Endothelial cell of umbilical vein (primary cell): ENCODE measurements around the gene CPNE5. TPM values are rescaled to one million over a fixed set of nuclear protein-coding genes. Genes with fewer than 3 reads are reported as not detected.

Experiments
- BruUV-seq: library from RNA; stranded (reverse); fragments of 400-500 nt; replicated peaks from 2 replicates; lab custom pipeline; 2021; lab: Mats Ljungman, UMichigan
- CTCF ChIA-PET: fragments of 300-600, 350-600 bp; sonication (Branson Sonifier 250); formaldehyde crosslinking; loops from one replicate; lab custom pipeline; 2021; ENCODE audit warnings: antibody characterized with exemption, inconsistent platforms; lab: Charles Lee
- POLR2A ChIA-PET: fragments of 300-600, 350-600 bp; sonication (Branson Sonifier 250); formaldehyde crosslinking; loops from one replicate; lab custom pipeline; 2021; ENCODE audit warnings: antibody characterized with exemption, inconsistent platforms; lab: Charles Lee
- DNase-seq: peaks from one replicate; pipeline ENCODE4 v3.0.0-alpha.2; 2011; ENCODE audit warnings: low read depth, low spot score
- FAIRE-seq: peaks from 2 replicates; lab custom pipeline; 2011; peaks lifted over from hg19 to GRCh38; lab: Jason Lieb, UNC
- H2AFZ ChIP-seq: 2 replicates; pipeline ENCODE4 v1.6.0; 2012; ENCODE audit warnings: low read depth, low read length, control low read depth, inconsistent platforms
- H3K27ac ChIP-seq: 2 replicates; pipeline ENCODE4 v1.5.1; 2011; ENCODE audit warnings: low read depth, mild to moderate bottlenecking, control low read depth, low read length, moderate library complexity; ENCODE audit not compliant: insufficient read depth
- H3K27me3 ChIP-seq, 2 experiments: 2 replicates each; pipeline versions ENCODE4 v1.6.0 to v1.6.1; 2011; ENCODE audit warnings: low read length in 2 of 2, mixed read lengths in 1 of 2; ENCODE audit not compliant: control insufficient read depth in 2 of 2, insufficient read depth in 2 of 2
- H3K36me3 ChIP-seq, 2 experiments: 2 replicates in 1 of 2; 3 replicates in 1 of 2; pipeline ENCODE4 v1.5.1; 2011; ENCODE audit warnings: low read length in 2 of 2, mild to moderate bottlenecking in 1 of 2, moderate library complexity in 1 of 2; ENCODE audit not compliant: control insufficient read depth in 2 of 2, insufficient read depth in 2 of 2; ENCODE audit errors: extremely low read depth in 1 of 2
- H3K4me1 ChIP-seq: 3 replicates; pipeline ENCODE4 v1.5.1; 2011; ENCODE audit warnings: mild to moderate bottlenecking, low read length; ENCODE audit not compliant: control insufficient read depth, insufficient read depth; ENCODE audit errors: extremely low read depth
- H3K4me2 ChIP-seq: 2 replicates; pipeline ENCODE4 v1.6.1; 2011; ENCODE audit warnings: low read length, control low read depth, mixed read lengths; ENCODE audit not compliant: insufficient read depth
- H3K4me3 ChIP-seq, 3 experiments: fragments of 200-600 bp in 1 of 3; sonication (generic), shearing (Covaris generic) in 1 of 3; replicated peaks in 1 of 3; 2 replicates each; pipeline ENCODE4 v1.5.1; 2011 to 2016; ENCODE audit warnings: control low read depth in 3 of 3, low read length in 3 of 3, mild to moderate bottlenecking in 2 of 3, inconsistent platforms in 1 of 3, low read depth in 1 of 3, moderate library complexity in 1 of 3; ENCODE audit not compliant: insufficient read depth in 1 of 3
- H3K79me2 ChIP-seq: 2 replicates; pipeline ENCODE4 v1.6.0; 2012; ENCODE audit warnings: low read length, inconsistent platforms; ENCODE audit not compliant: control insufficient read depth, insufficient read depth
- H3K9ac ChIP-seq: replicated peaks from 2 replicates; pipeline ENCODE3; 2011; ENCODE audit warnings: low read length, control low read depth; ENCODE audit not compliant: insufficient read depth; ENCODE audit errors: extremely low read depth
- H3K9me1 ChIP-seq: replicated peaks from 3 replicates; pipeline ENCODE4 v1.6.0; 2011; ENCODE audit warnings: mild to moderate bottlenecking, low read length; ENCODE audit not compliant: control insufficient read depth, insufficient read depth; ENCODE audit errors: extremely low read depth
- H3K9me3 ChIP-seq: replicated peaks from 2 replicates; pipeline ENCODE4 v1.5.1; 2012; ENCODE audit warnings: low read length, inconsistent platforms; ENCODE audit not compliant: control insufficient read depth, insufficient read depth
- H4K20me1 ChIP-seq: replicated peaks from 2 replicates; pipeline ENCODE3; 2011; ENCODE audit warnings: mild to moderate bottlenecking, low read length; ENCODE audit not compliant: control insufficient read depth, insufficient read depth; ENCODE audit errors: extremely low read depth
- JUN ChIP-seq: IDR thresholded peaks from 2 replicates; pipeline ENCODE4 v1.6.1; 2011; ENCODE audit warnings: borderline replicate concordance, low read depth; ENCODE audit not compliant: insufficient read length, insufficient read depth
- MYC ChIP-seq: IDR thresholded peaks from one replicate; pipeline ENCODE4 v1.6.1; 2011; ENCODE audit warnings: mild to moderate bottlenecking, low read depth, low read length
- POLR2A ChIP-seq: IDR thresholded peaks from 2 replicates; pipeline ENCODE4 v1.6.1; 2012; ENCODE audit warnings: low read depth, mild to moderate bottlenecking, control low read depth, low read length
- POLR2AphosphoS5 ChIP-seq: IDR thresholded peaks from 2 replicates; pipeline ENCODE4 v1.6.1; 2012; ENCODE audit warnings: low read depth, mild to moderate bottlenecking, control low read depth, low read length, moderate library complexity; ENCODE audit not compliant: insufficient read depth
- dilution Hi-C: fragments of 300-500 bp; cut with MboI; formaldehyde crosslinking; loops from one replicate; pipeline ENCODE4 v1.15.0; 2019; ENCODE audit warnings: low sequenced_read_pairs; ENCODE audit not compliant: extremely low pct_ligation_motif_present
- intact Hi-C: fragments of 100-400 bp; cut with micrococcal nuclease; formaldehyde crosslinking; loops from one replicate; pipeline ENCODE4 v1.10.0; 2022
- polyA plus RNA-seq, 4 experiments: library from polyadenylated mRNA; depleted of rRNA in 3 of 4; stranded (reverse) in 3 of 4; unstranded in 1 of 4; fragments of >200 nt; gene quantifications; 2 replicates each; pipeline versions ENCODE4 v1.2.1 to v1.2.3, GENCODE V29; 2011 to 2012; ENCODE audit warnings: missing spikeins in 1 of 4
- total RNA-seq: library from RNA; stranded (reverse); gene quantifications from 2 replicates; pipeline ENCODE4 v1.2.3, GENCODE V29; 2021
- TF ChIP-seq, protein P1 (sequence below), 2 donors: IDR thresholded peaks; 1 replicate in 1 of 2; 2 replicates in 1 of 2; pipeline ENCODE4 v1.5.1; 2011; ENCODE audit warnings: low read length in 2 of 2, mild to moderate bottlenecking in 2 of 2, moderate library complexity in 2 of 2, control low read depth in 1 of 2, inconsistent platforms in 1 of 2, low read depth in 1 of 2; ENCODE audit not compliant: insufficient read depth in 1 of 2; ENCODE audit errors: extremely low read depth in 1 of 2

Gene CPNE5
- total and polyA plus RNA-seq, 2 donors (not counting 3 experiments of a cell fraction or from before 2014, with no cell fraction given): 18.8 to 49.4 TPM

DNA sequence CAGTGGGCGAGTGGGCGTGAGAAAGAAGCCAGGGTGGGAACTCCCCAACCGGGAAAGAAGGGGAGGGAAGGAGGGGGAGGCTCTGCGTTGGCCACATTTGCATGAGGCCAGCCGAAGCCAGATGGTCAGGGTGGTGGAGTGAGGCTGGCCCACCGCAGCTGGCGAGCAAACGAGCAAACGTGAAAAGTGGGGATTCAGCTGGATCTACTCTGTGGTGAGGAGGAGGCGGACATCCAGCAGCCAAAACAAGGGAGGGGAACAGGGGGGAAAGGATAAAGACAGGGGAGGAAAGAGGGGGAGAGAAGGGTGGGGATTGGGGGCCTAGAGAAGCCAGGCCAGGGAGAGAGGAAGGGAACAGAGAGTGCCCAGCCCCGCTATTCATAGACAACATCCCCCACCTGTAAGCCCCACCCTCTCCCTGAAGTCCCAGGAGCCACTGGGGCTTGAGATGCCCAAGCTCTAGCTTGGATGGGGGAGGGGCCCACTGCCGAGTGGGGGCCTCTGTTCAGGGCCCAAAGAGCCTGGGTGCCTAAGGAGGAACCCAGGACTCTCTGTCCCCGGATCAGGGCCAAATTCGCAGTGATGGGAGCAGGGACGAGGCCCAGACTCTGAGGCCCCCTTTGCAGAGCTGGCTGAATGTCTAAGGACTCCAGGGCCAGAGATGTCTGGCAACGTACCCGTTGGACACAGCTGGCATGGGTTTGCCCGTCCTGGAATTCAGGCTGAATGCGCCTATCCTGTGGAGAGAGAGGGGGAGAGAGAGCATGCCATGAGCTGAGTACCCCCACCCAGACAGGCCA is 45.1 kb downstream of the CPNE5 start:
- Histone ChIP-seq H4K20me1 (no peaks in the 10 kb centered on the region), H3K9ac (no peak overlapping the region), H3K27ac (no peak overlapping the region), H3K4me1 (peaks cover under 1% of the 10 kb centered on the region), H3K27me3 (no peaks in the 10 kb centered on the region), H3K79me2 (no peaks in the 10 kb centered on the region), H3K4me2 (no peak overlapping the region), H3K4me3 (no peak overlapping the region), H3K9me3 (no peaks in the 10 kb centered on the region), H3K36me3 (peaks cover 2 to 33% of the 10 kb centered on the region in 2 experiments), H3K9me1 (no peaks in the 10 kb centered on the region), H2AFZ (no peak overlapping the region)
- ChIA-PET CTCF (interaction anchor here (1.7 to 2.1 kb wide), 3 partner anchors 10 to 57 kb away, joined by 5 to 11 read pairs (median 7); no protein-coding TSS in a partner anchor), POLR2A (no interaction called here)
- no peak for TF ChIP-seq JUN
- TF ChIP-seq POLR2A: no peak
- TF ChIP-seq, protein P1, sequence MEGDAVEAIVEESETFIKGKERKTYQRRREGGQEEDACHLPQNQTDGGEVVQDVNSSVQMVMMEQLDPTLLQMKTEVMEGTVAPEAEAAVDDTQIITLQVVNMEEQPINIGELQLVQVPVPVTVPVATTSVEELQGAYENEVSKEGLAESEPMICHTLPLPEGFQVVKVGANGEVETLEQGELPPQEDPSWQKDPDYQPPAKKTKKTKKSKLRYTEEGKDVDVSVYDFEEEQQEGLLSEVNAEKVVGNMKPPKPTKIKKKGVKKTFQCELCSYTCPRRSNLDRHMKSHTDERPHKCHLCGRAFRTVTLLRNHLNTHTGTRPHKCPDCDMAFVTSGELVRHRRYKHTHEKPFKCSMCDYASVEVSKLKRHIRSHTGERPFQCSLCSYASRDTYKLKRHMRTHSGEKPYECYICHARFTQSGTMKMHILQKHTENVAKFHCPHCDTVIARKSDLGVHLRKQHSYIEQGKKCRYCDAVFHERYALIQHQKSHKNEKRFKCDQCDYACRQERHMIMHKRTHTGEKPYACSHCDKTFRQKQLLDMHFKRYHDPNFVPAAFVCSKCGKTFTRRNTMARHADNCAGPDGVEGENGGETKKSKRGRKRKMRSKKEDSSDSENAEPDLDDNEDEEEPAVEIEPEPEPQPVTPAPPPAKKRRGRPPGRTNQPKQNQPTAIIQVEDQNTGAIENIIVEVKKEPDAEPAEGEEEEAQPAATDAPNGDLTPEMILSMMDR (IDR thresholded peaks at IDR 0.05; ENCODE audit: extremely low read depth in 1 of 2, insufficient read depth in 1 of 2, low read depth in 1 of 2, low read length in 2 of 2): no peak
- TF ChIP-seq POLR2AphosphoS5: no peak
- TF ChIP-seq MYC: no peak
- FAIRE-seq: no peak
- DNase-seq: no peak
- intact Hi-C loops: no loop called here
- no TSS peak for BruUV-seq
- dilution Hi-C loops: no loop called here
